Suppressor macrophage (primary cell): ENCODE results near the gene FFAR1.
"Not testable (repeated sequence)": the region's sequence is repeated elsewhere in the genome, so short reads cannot be mapped to it uniquely, and the experiment has no call there.

ENCODE experiments used
- DNase-seq, 4 experiments: peaks; one replicate each; pipeline ENCODE4 v3.0.0-alpha.2; 2020 to 2022

Gene FFAR1

DNA sequence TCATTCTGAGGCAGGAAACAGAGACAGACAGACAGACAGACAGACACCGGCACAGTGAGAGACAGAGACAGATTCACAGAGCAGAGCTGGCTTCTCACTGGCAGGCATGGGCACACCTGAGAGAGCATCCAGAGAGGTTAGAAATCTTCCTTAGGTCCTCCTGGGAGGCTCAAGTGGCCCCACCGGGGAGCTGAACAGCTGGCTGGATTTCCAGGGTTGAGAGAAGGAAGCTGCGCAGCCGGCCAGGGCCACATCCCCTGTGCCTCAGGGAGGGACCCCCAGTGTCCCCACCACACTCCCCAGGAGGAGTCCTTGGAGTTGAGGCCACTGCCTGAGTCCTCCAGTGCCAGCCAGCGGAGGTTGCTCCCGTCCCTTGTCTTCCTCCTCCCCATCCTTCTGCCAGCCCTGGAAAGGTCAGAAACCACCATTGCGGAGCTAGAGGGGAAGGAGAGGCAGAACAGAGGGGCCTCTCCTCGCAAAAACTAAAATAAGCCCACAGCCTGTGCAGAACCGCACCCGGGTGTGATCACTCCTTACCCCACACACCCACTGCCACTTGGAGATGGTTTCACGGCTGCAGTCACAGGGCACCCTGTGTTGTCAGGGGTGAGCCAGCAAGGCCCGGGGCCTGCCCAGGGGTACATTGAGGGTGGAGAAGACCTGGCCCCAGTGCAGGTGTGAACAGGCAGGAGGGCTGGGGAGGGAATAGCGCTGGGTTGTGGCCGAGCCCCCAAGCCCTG, 14.7 kb downstream of the FFAR1 start:
- no peak for DNase-seq

DNA sequence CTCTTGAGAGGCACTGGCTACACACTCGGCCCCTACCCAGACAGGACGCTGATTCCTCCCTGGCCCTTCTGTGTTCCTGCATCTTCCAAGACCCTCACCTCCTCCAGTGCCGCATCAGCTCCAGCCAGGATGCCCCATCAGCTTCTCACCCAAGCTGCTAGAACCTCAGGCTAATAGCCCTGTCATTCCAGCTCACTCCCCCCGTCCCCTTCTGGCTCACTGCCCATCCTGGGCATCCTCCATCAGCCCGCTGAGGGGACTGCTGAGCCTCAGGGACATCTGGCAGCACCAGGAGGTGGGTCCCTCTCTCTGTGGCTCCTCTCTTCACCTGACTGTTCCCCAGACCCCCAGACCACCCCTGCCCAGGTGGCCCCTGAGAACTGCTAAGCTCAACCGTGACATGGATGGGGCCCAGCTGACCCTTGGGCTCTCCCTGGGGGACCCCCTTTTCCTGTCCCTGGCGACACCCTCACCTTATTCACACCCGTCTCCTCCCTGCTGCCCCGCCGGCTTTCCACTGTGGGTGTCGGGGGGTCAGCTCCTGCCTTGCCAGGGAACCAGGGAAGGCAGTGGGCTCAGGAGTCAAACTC, 15.4 kb downstream of the FFAR1 start:
- no peak for DNase-seq

DNA sequence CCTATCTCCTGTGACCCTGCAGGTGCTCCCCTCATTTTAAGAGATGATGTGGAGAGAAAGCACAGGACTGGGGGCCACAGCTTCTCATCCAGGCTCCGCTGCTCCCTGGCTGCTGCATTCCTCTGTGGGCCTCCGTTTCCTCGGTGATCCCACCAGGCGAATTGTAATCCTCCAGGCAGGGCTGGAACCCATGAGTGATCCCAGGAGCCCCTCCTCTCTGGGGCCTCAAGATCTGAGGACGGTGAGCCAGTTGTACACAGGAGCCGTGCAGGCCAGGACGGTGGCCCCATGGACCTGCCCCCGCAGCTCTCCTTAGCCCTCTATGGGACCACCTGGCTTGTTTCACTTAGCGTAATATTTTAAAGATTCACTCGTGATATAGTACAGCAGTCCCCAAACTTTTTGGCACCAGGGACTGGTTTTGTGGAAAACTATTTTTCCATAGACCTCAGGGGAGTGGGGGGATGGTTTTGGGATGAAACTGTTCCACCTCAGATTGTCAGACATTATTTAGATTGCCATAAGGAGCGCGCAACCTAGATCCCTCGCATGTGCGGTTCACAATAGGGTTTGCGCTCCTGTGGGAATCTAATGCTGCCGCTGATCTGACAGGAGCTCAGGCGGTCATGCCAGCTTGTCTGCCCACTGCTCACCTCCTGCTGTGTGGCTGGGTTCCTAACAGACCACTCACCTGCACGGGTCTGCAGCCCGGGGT, 16.2 kb downstream of the FFAR1 start:
- DNase-seq, result no peak

DNA sequence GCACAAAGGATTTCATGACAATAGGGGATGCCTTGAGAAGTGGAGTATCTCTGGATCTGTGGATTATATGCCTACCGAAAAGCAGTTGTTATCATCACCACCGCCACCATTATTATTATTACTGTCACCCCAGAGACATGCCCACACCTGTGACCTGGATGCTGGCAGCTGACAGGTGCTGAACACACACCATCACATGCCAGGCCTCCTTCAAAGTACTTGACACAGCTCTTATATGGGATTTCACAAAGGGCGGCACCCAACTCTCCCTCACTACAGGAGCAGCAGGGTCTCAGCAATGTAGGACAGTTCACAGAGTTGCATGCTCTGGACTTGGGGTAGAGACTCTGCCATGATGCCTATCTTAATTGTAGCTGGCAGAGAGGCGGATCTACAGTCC, 17.6 kb downstream of the FFAR1 start:
- DNase-seq, result no peak

DNA sequence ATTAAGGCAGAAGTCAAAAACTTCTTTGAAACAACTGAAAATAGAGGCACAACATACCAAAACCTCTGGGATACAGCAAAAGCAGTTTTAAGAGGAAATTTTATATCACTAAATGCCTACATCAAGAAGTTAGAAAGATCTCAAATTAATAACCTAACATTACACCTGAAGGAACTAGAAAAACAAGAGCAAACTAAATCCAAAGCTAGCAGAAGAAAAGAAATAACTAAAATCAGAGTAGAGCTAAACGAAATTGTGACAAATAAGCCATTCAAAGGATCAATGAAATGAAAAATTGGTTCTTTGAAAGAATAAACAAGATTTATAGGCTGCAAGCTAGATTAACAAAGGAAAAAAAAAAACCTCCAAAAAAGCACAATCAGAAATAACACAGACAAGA, 20.7 kb downstream of the FFAR1 start:
- DNase-seq, result no peak

DNA sequence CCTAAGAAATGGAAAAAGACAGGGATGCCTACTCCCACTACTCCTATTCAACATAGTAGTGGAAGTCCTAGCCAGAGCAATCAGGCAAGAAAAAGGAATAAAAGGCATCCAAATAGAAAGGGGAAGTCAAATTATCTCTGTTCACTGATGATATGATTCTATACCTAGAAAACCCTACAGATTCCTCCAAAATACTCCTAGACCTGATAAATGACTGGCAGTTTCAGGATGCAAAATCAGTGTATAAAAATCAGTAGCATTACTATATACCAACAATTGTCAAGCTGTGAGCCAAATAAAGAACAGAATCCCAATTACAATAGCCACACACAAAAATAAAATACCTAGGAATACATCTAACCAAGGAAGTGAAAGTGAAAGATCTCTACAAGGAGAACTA, 21.8 kb downstream of the FFAR1 start:
- DNase-seq, result no peak

DNA sequence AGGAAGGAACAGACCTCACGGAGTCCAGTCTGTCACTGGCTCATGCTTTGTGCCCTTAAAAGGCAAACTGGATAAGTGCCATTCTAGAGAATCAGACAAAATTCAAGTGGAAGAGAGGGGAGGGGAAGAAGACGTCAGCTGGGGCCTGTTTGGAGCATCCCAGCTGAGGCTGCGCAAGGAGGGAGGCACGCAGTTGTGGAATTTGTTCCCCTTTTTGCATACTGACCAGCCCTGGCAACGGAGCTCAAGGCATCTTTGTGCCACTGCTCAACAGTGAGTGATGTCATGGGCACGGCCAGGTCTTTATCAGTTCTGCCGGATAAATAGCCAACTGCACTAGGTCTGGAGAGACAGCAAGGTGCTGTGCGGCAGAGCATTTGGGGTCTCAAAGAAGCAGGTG, 23.0 kb downstream of the FFAR1 start, which contains the start of gene GPR42:
Gene GPR42 (plus strand): TSS at position 347 of the 400 bp plus-strand sequence. CDS start 292 bp downstream, outside the sequence.
- no peak for DNase-seq

DNA sequence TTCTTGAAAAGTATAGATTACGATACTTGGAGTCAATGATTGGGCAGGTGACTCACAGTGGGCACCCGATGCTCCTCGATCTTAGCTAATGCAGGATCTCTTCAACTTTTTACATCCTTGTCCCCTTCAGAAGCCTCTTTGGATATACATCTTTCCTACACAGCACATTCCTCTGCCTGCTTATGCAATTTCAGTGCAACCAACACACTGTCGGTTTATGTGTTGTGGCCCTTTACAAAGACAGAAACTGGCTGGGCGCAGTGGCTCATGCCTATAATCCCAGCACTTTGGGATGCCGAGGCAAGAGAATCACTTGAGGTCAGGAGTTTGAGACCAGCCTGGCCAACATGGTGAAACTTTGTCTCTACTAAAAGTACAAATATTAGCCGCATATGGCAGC, 25.8 kb downstream of the FFAR1 start:
- no peak for DNase-seq

DNA sequence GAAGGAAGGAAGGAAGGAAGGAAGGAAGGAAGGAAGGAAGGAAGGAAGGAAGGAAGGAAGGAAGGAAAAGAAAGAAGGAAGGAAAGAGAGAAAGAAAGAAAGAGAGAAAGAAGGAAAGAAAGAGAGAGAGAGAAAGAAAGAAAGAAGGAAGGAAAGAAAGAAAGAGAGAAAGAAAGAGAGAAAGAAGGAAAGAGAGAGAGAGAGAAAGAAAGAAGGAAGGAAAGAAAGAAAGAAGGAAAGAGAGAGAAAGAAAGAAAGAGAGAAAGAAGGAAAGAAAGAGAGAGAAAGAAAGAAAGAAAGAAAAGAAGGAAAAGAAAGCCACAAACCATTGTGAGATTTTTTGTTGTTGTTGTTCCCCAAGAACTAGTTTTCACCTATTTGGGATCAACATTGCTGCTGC, 26.3 kb downstream of the FFAR1 start:
- DNase-seq, result not testable (repeated sequence)

DNA sequence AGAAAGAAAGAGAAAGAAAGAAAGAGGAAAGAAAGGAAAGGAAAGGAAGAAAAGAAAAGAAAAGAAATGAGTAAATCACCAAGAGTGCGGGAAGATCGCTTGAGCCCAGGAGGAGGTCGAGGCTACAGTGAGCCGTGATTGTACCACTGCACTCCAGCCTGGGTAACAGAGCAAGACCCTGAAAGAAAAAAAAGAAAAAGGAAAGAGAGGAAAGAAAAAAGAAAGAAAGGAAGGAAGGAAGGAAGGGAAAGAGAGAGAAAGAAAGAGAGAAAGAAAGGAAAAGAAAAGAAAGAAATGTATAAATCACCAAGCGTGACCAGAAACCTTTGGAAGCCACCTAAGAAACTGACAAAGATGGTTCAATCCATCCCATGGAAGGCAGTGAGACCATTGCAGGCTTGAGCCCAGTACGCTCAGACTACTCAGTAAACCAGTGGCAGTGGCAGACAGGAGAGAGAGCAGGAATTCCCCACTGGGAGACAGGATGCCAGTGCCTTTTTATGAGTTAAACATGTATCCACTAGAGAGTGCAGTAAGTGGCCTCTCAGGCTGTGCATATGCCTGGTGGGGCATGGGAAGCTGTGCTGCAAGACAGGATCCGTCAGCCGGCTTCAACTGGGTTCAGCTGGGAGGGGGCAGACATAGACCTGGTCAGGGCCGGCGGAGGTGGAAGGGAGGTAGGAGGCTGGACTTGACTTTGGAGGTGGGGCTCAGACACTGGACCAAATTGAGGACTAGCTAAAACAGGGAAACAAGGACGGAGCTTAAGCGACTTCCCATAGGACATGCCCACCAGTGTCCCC, 28.0 kb downstream of the FFAR1 start:
- DNase-seq, result no peak

DNA sequence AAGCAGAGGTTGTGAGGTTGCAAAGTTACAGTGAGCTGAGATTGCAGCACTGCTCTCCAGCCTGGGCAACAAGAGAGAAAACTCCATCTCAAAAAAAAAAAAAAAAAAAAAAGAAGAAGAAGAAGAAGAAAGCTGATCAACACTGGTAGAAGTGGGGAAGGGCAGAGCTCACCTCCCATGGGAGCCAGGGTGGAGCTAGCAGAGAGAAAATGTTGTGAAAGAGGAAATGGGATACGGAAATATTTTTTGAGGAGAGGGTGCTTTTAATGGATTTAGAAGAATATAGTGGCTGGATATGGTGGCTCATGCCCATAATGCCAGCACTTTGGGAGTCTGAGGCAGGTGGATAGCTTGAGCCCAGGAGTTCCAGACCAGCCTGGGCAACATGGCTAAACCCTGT, 30.0 kb downstream of the FFAR1 start:
- no peak for DNase-seq

DNA sequence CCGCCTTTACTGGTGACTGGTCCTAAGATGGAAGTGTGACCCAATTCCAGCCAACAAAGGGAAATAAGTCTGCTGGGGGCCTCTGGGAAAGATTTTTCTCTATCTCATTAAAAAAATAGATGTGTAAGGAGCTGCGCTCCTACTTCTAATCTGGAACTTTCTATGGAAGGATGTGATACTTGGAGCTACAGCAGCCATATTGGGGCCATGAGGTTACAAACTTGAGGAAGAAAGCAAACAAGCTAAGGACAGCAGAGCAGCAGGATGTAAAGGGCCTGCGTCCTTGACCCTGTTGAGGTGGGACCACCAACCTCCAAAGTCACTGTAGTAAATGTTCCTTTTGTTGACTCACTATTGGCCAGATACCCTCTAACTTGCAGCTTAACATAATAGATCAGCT, 30.7 kb downstream of the FFAR1 start:
- DNase-seq, result no peak

DNA sequence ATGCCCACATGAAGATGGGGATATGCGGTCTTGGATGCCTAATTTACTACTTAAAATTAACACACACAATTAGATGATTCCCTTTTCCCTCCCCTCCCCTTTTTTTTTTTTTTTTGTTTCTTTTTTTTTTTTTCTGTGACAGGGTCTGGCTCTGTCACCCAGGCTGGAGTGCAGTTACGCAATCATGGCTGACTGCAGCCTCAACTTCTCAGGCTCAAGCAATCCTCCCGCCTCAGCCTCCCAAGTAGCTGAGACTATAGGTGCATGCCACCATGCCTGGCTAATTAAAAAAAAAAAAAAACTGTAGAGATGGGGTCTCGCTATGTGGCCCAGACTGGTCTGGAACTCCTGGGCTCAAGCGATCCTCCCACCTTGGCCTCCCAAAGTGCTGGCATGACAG, 31.8 kb downstream of the FFAR1 start:
- DNase-seq, result not testable (repeated sequence)

DNA sequence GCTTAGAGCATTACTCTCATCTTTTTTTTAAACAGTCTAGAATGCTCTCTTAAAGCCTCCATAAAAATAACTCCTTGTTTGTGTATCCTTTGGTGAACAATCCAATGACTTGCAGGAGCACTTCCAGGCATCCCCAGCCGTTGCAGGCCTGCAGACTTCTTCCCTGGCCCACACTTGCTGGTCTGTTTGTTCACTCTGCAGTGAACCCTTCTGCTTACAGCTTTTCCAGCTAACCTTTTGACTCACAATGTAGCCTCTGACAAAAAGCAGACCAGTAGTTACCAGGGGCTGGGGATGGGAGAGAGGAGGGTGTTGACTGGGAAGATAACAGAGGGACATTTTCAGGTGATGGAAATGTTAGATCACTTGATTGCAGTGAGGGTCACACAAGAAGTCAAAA, 32.3 kb downstream of the FFAR1 start:
- no peak for DNase-seq

DNA sequence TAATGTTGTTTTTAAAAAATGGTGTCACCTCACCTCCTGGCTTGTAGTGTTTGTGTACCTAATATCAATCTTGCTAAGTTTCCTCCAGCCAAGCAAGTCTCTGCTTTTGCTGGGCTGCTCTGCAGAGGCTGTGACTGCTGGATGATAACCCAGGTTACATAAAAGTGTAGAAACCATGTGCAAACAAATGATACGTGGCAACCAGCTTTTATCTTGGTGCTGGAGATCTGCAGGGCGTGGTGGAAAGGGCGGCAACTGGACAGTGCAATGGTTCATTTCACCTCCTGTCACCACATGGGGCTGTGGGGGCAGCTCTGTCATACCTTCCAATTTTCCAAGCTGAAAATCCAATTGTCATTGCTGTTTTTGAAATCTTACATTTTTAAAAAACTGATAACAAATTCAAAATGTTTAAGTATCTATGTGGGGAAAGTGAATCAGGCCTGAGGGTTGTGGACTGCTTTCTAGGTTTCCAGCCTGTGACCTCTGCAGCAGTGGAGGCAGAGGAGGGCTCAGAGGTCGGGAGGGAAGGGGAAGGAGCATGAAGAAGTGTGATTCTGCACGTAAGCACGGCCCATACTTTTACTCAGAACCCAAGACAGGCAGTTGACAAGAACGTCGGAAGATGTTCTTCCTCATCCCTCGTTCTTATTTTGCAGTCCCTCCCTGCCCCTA, 32.9 kb downstream of the FFAR1 start:
- DNase-seq, result no peak

DNA sequence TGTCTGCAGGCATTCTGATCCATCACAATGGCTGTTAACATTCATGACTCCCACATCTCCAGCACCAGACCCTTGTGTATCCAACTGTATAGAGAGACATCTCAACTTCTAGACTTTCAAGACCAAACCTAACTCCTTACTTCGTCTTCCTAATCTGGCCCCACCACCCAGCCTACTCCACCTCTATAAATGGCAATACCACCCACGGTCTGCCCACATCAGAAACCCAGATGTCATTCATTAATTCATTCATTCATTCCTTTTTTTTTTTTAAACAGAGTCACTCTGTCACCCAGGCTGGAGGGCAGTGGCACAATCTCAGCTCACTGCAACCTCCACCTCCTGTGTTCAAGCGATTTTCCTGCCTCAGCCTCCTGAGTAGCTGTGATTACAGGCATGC, 33.6 kb downstream of the FFAR1 start:
- DNase-seq, result no peak

DNA sequence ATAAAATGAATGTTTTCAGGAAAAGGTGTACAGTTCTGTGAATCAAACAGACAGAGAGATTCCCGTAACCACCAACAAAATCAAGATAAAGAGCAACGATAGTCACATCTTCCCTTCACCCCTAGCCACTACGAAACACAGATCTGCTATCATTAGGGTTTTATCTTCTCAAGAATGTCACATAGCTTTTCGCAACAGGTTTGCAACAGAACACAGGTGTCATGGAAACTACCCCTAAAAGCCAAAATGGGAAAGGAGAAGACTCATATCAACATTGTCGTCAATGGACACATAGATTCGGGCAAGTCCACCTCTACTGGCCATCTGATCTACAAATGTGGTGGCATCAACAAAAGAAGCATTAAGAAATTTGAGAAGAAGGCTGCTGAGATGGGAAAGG, 34.2 kb downstream of the FFAR1 start:
- DNase-seq, result no peak

DNA sequence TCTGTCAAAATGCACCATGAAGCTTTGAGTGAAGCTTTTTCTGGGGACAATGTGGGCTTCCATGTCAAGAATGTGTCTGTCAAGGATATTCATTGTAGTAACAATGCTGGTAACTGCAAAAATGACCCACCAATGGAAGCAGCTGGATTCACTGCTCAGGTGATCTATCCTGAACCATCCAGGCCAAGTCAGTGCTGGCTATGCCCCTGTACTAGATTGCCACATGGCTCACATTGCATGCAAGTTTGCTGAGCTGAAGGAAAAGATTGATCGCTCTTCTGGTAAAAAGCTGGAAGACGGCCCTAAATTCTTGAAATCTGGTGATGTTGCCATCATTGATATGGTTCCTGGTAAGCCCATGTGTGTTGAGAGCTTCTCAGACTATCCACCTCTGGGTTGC, 35.8 kb downstream of the FFAR1 start:
- no peak for DNase-seq

DNA sequence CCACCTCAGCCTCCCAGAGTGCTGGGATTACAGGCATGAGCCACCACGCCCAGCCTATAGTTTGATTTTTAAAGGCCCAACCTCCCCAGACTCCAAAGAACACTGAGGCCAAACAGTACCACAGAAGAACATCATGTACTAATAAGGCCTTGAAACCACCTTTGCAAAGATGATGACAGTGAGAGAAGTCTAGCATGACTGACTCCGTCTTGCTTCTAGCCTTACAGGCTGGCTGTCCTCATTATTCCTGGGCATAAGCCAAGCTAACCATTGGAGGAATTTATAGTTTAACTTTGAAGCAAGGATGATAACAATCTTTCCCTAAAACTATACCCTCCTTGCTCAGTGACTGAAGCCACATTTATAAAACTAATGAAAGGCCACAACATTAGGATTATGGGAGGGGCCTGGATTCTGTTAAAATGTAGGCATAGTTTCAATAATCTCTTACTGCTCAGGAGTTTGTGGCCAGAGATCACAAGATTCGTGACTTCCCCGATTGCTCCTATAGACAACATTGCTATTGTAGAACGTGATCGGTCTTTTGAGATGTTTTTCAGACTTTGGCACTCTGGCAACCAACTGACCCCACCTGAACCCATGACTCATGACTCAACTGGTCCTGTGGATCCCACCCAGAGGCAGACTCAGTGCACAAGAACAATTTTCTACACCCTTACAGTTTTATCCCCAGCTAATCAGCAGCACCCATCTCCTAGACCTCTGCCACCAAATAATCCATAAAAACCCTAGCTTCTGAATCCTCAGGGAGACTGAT, 40.8 kb downstream of the FFAR1 start:
- DNase-seq, result no peak

DNA sequence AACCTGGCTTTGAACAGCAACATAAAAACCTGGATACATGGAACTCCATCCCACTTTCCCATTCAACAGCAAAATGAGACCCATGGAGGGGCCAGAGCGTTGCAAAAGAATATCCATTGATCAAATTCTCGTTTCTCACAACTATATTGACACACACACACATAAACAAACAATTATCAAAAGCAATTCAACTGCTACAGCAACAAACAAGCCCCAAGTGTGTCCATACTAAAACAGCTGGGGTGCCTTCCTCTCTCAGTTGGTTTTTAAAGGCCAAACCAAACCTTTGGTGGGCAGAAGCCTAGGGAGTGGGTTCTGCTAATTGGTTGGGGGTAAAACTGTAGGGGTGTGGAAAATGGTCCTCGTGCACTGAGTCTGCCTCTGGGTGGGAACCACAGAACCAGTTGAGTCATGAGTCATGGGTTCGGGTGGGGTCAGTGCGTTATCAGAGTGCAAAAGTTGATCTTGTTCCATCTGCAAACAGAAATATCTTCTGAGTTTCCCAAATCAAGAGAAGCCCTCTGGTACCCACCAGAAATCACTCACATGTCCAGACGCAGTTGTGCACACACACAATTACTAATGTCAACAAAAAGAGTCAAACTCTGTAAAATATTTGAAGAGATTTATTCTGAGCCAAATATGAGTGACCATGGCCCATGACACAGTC, 41.6 kb downstream of the FFAR1 start:
- DNase-seq, result no peak
